ENCODE measurements around the gene RFX2.

DNA sequence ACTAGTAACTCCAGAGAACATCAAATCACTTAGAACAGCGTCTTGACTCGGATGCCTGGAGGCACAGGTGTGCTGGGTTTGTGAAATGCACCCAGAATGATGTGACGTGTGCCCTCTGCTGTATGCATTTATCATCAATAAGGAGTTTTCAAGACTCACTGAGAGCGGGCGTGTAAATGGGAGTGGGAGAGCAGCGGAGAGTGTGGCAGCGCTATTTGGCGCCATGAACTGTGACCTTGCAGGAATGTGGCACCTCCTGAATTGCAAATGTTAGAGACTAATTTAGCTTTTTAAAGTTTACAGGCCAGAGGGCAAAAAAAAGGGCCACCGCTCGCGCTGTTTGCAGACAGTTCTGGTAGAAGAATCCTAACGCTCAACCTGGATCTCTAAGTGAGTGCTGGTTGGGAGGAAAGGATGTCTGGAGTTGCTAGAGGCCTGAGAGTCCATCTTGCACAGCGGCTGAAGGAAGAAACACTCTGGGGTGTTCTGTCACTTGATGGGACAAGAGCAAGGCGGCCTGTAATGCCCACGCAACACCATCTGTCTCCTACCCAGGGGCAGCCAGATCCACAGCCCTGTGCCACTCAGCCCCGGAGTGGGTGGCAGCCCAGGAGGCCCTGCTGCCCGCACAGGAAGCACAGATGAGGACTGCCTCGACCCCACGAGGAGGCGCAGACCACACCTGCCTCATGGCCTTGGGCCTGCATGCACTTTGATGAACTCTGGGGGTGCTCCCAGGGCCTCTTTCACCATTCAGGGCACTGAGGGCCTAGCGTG is 152.0 kb downstream of the RFX2 start:
- TF ChIP-seq CTCF (IDR thresholded peaks at IDR 0.05) (no peak), ZFX (IDR thresholded peaks at IDR 0.05; ENCODE audit: borderline replicate concordance) (no peak)

Measured in 22Rv1 (cell line).